PC-9 (cell line): ENCODE results near the gene PLEKHA5. TPM values are rescaled to one million over a fixed set of nuclear protein-coding genes. Genes with fewer than 3 reads are reported as not detected.

Experiments used
- BruUV-seq: library from RNA; stranded (reverse); fragments of 400-500 nt; replicated peaks from 2 replicates; lab custom pipeline; 2021; lab: Mats Ljungman, UMichigan
- CTCF ChIA-PET: fragments of 300-600 bp; sonication (Branson Sonifier 250); formaldehyde crosslinking; loops from one replicate; lab custom pipeline; 2022; ENCODE audit warnings: antibody characterized with exemption; lab: Charles Lee
- POLR2A ChIA-PET: fragments of 300-600 bp; sonication (Branson Sonifier 250); formaldehyde crosslinking; loops from one replicate; lab custom pipeline; 2022; ENCODE audit warnings: antibody characterized with exemption; ENCODE audit not compliant: unreplicated experiment; lab: Charles Lee
- DNase-seq, 2 experiments: peaks; one replicate each; pipeline versions ENCODE4 v3.0.0 to v3.0.0-alpha.2; 2015 to 2022; ENCODE audit warnings: mixed read lengths in 1 of 2
- H2AFZ ChIP-seq: fragments of 200-600 bp; sonication (generic); 2 replicates; pipeline ENCODE4 v1.8.1; 2017; ENCODE audit warnings: antibody characterized with exemption
- H3F3A ChIP-seq: fragments of 200-600 bp; sonication (generic); 2 replicates; pipeline ENCODE4 v1.8.1; 2017; ENCODE audit warnings: antibody characterized with exemption, mild to moderate bottlenecking, low read depth; ENCODE audit not compliant: insufficient read depth
- H3K27ac ChIP-seq: fragments of 200-600 bp; sonication (generic); 2 replicates; pipeline ENCODE4 v1.6.1; 2016; ENCODE audit warnings: mixed run types
- H3K27me3 ChIP-seq: fragments of 200-600 bp; sonication (generic); 2 replicates; pipeline ENCODE4 v1.6.1; 2016; ENCODE audit warnings: low read depth, mixed run types; ENCODE audit not compliant: insufficient read depth
- H3K36me3 ChIP-seq: fragments of 200-600 bp; sonication (generic); 2 replicates; pipeline ENCODE4 v1.6.1; 2016; ENCODE audit warnings: low read depth, mixed run types
- H3K4me1 ChIP-seq: fragments of 200-600 bp; sonication (generic); replicated peaks from 2 replicates; pipeline ENCODE4 v1.6.1; 2016; ENCODE audit warnings: mixed run types; ENCODE audit not compliant: insufficient read depth
- H3K4me2 ChIP-seq: fragments of 200-600 bp; sonication (generic); 2 replicates; pipeline ENCODE4 v1.6.1; 2017; ENCODE audit warnings: mixed run types
- H3K4me3 ChIP-seq: fragments of 200-600 bp; sonication (generic); 2 replicates; pipeline ENCODE4 v1.6.1; 2016; ENCODE audit warnings: mixed run types
- H3K79me2 ChIP-seq: fragments of 200-600 bp; sonication (generic); 2 replicates; pipeline ENCODE4 v1.6.1; 2017; ENCODE audit warnings: low read depth, mixed run types
- H3K9me2 ChIP-seq: fragments of 200-600 bp; sonication (generic); 2 replicates; pipeline ENCODE4 v1.8.1; 2017; ENCODE audit warnings: mild to moderate bottlenecking; ENCODE audit not compliant: insufficient read depth
- H3K9me3 ChIP-seq: fragments of 200-600 bp; sonication (generic); 2 replicates; pipeline ENCODE4 v1.8.1; 2016; ENCODE audit warnings: low read depth; ENCODE audit not compliant: insufficient read depth
- H4K20me1 ChIP-seq: fragments of 200-600 bp; sonication (generic); 2 replicates; pipeline ENCODE4 v1.8.1; 2017; ENCODE audit not compliant: insufficient read depth
- CTCF ChIP-seq: fragments of 200-600 bp; sonication (generic); conservative IDR thresholded peaks from 2 replicates; pipeline ENCODE4 v1.6.1; 2017; ENCODE audit warnings: mixed run types, antibody characterized with exemption, mild to moderate bottlenecking, moderate library complexity
- EZH2 ChIP-seq: fragments of 200-600 bp; sonication (generic); IDR thresholded peaks from 2 replicates; pipeline ENCODE4 v1.8.0; 2017; ENCODE audit warnings: antibody characterized with exemption, low read depth
- intact Hi-C: fragments of 100-400 bp; cut with micrococcal nuclease; formaldehyde crosslinking; loops from one replicate; pipeline ENCODE4 v1.10.0; 2022; ENCODE audit not compliant: unreplicated experiment
- total RNA-seq: library from RNA; stranded (reverse); gene quantifications from 2 replicates; pipeline ENCODE4 v1.2.3, GENCODE V29; 2021

Gene PLEKHA5
- total RNA-seq, 1 experiment from 2014 or later: 54.1 TPM

DNA sequence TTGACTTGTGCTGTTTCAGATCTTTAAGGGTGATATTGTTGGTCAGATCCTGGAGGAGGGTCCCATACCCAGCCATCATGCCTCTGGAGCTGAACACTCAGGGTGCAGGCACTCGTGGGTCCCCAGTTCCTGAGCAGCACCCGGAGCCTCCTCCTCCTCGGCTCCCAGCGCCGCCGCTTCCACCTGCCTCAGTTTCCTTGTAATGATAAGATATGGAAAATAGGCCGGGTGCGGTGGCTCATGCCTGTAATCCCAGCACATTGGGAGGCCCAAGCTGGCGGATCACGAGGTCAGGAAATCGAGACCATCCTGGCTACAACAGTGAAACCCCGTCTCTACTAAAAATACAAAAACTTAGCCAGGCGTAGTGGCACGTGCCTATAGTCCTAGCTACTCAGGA, 289.6 kb downstream of the PLEKHA5 start:
- no peaks in the 10 kb centered on the region for H3K27me3 ChIP-seq
- H4K20me1 ChIP-seq: no peaks in the 10 kb centered on the region
- H3K4me2 ChIP-seq: no peak overlapping the region
- ChIA-PET CTCF (no interaction called here), POLR2A (no interaction called here)
- no peak overlapping the region for H2AFZ ChIP-seq
- no peak for TF ChIP-seq EZH2
- no peak for TF ChIP-seq CTCF
- no peak for DNase-seq
- intact Hi-C loops: no loop called here
- no peaks in the 10 kb centered on the region for H3F3A ChIP-seq
- no peaks in the 10 kb centered on the region for H3K36me3 ChIP-seq
- no peak overlapping the region for H3K4me3 ChIP-seq
- no peaks in the 10 kb centered on the region for H3K79me2 ChIP-seq
- no peaks in the 10 kb centered on the region for H3K9me3 ChIP-seq
- no peaks in the 10 kb centered on the region for H3K9me2 ChIP-seq
- H3K4me1 ChIP-seq: no peaks in the 10 kb centered on the region
- no TSS peak for BruUV-seq
- H3K27ac ChIP-seq: no peak overlapping the region

- TF ChIP-seq CTCF (no peak), EZH2 (no peak)
- no peaks in the 10 kb centered on the region for H3K79me2 ChIP-seq
- ChIA-PET POLR2A (no interaction called here), CTCF (no interaction called here)
- intact Hi-C loops: no loop called here
- H3K27me3 ChIP-seq: no peaks in the 10 kb centered on the region
- H3K36me3 ChIP-seq: no peaks in the 10 kb centered on the region
- DNase-seq: no peak
- no peaks in the 10 kb centered on the region for H3K4me1 ChIP-seq
- H3K4me2 ChIP-seq: no peak overlapping the region
- no TSS peak for BruUV-seq
- H3K27ac ChIP-seq: no peak overlapping the region
- H3K4me3 ChIP-seq: no peak overlapping the region
- no peaks in the 10 kb centered on the region for H3F3A ChIP-seq
- no peaks in the 10 kb centered on the region for H3K9me3 ChIP-seq
- no peaks in the 10 kb centered on the region for H4K20me1 ChIP-seq
- no peaks in the 10 kb centered on the region for H3K9me2 ChIP-seq
- H2AFZ ChIP-seq: no peak overlapping the region
Observed at GRCh38 chr12:19421503-19422282, 292.2 kb downstream of the PLEKHA5 start.

- BruUV-seq: no TSS peak
- ChIA-PET POLR2A (no interaction called here), CTCF (no interaction called here)
- H3K27me3 ChIP-seq: no peaks in the 10 kb centered on the region
- H3K4me1 ChIP-seq: no peaks in the 10 kb centered on the region
- H3K4me2 ChIP-seq: no peak overlapping the region
- no peak overlapping the region for H3K27ac ChIP-seq
- H3K4me3 ChIP-seq: no peak overlapping the region
- no peak for DNase-seq
- H3K9me2 ChIP-seq: no peaks in the 10 kb centered on the region
- H3K36me3 ChIP-seq: no peaks in the 10 kb centered on the region
- H2AFZ ChIP-seq: no peak overlapping the region
- no peaks in the 10 kb centered on the region for H3F3A ChIP-seq
- H3K79me2 ChIP-seq: no peaks in the 10 kb centered on the region
- no peaks in the 10 kb centered on the region for H3K9me3 ChIP-seq
- intact Hi-C loops: no loop called here
- TF ChIP-seq EZH2: no peak
- no peak for TF ChIP-seq CTCF
- H4K20me1 ChIP-seq: no peaks in the 10 kb centered on the region
Observed at GRCh38 chr12:19423166-19423930, 293.8 kb downstream of the PLEKHA5 start.
